Bronchial epithelial cell (primary cell): ENCODE data around the gene UBTD1. TPM values are rescaled to one million over a fixed set of nuclear protein-coding genes. Genes with fewer than 3 reads are reported as not detected.
A peak's percentile ranks its signal among the peaks of the same experiment; 100 is the strongest.
"Not testable (repeated sequence)": the region's sequence is repeated elsewhere in the genome, so short reads cannot be mapped to it uniquely, and the experiment has no call there.

ENCODE experiments used
- DNase-seq: peaks from one replicate; pipeline ENCODE4 v3.0.0-alpha.2; 2010; ENCODE audit warnings: low read depth
- FAIRE-seq: peaks from 2 replicates; lab custom pipeline; 2011; peaks lifted over from hg19 to GRCh38; lab: Jason Lieb, UNC
- H3K27me3 ChIP-seq: 2 replicates; pipeline ENCODE4 v1.5.1; 2011; ENCODE audit warnings: low read length; ENCODE audit not compliant: control insufficient read depth, insufficient read depth
- H3K36me3 ChIP-seq: 2 replicates; pipeline ENCODE4 v1.5.1; 2011; ENCODE audit warnings: low read length; ENCODE audit not compliant: control insufficient read depth, insufficient read depth
- H3K4me3 ChIP-seq: 2 replicates; pipeline ENCODE4 v1.5.1; 2011; ENCODE audit warnings: mild to moderate bottlenecking, low read depth, low read length, control low read depth
- CTCF ChIP-seq: IDR thresholded peaks from 2 replicates; pipeline ENCODE4 v1.5.1; 2011; ENCODE audit warnings: mild to moderate bottlenecking, moderate library complexity, low read length, control low read depth, inconsistent platforms; ENCODE audit not compliant: insufficient read depth, severe bottlenecking
- total RNA-seq: library from RNA; depleted of rRNA; stranded (reverse); fragments of >200 nt; gene quantifications from 2 replicates; pipeline ENCODE4 v1.2.1, GENCODE V29; 2014

The UBTD1 gene
- total RNA-seq, 1 donor from 2014 or later: 11.1 TPM

DNA sequence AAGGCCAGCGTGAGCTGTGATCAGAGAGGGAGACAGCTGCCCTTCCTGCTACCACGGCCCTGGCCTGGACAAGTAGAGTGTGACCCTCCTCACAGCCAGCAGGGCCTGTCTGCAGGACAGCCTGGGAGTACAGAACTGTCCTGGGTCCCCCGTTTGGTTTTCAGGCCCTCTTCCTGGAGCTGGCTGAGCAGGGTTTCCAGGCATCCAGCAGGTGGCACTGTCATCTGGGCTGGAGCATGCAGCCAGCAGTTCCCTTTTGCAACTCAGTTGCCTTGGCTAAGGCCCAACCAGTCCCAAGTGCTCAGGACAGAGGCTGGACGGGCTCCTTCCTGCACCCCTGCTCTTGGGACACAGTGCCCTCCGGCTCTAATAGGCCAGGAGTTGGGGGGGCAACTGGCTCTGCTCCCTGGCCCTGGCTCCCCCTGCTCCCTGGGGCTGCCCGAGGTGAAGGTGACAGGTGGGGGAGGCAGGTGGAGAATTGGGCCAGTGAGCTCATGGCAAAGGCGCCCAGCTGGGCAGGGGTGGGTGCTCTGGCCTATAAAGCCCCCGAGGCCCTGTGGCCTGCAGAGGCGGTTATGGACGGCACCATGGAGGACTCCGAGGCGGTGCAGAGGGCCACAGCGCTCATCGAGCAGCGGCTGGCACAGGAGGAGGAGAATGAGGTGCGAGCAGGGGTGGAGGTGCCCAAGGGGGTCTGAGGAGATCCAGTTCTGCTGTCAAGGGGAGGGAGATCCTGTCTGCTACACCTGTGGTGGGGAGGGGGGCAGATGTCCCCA is 73.7 kb downstream of the UBTD1 start, which contains the start of gene ANKRD2:
TSS of gene ANKRD2 (plus strand) at position 566 of the 776 bp plus-strand sequence. CDS start at position 576, 10 bp downstream.
- peak; percentile 99 for TF ChIP-seq CTCF
- peak; percentile 77 for DNase-seq
- peaks cover 3% of the 10 kb centered on the region for H3K36me3 ChIP-seq
- H3K27me3 ChIP-seq: no peaks in the 10 kb centered on the region
- no peak within 1 kb of the TSS for H3K4me3 ChIP-seq
- FAIRE-seq: no peak

DNA sequence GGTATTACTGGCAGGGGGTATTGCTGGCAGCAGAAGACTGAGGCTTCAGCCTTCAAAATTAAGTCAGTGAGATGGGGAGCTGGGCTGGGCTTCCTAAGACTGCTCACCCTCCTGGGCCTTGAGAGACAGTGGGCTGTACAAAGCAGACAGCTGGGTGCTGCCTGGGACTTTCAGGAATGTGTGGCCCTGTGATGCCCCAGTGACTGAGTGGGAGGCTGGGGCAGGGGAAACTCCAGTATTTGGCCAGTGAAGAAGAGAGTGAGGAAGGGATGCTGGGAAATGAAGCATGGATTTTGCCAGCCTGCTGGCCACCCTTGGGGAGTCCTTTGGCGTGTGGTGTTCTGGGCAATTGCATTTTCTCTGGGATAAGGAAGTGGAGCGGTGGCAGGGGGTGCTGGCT is 74.3 kb downstream of the UBTD1 start:
- FAIRE-seq: no peak

DNA sequence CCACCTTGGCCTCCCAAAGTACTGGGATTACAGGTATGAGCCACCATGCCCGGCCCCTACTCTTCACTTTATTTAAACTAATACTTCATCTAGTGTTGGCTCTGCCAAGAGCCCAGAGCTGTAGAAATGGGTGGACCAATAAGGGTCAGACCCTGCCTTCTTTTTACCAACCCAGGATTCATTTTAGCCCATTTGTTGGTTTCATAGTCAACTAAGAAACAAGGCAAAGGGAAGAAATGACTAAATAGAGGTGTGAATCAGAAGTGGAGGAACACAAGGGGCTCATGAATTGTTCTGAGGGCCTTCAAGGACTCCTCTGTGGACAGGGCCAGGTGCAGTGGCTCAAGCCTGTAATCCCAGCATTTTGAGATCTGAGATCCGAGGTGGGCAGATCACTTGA is 74.9 kb downstream of the UBTD1 start:
- no peak overlapping the region for H3K4me3 ChIP-seq
- FAIRE-seq: no peak

More for the DNA sequence above, 74.3 kb downstream of the UBTD1 start:
- Histone ChIP-seq H3K4me3 (no peak overlapping the region), H3K36me3 (peaks cover 2% of the 10 kb centered on the region), H3K27me3 (no peaks in the 10 kb centered on the region)
- no peak for TF ChIP-seq CTCF
- DNase-seq: no peak

DNA sequence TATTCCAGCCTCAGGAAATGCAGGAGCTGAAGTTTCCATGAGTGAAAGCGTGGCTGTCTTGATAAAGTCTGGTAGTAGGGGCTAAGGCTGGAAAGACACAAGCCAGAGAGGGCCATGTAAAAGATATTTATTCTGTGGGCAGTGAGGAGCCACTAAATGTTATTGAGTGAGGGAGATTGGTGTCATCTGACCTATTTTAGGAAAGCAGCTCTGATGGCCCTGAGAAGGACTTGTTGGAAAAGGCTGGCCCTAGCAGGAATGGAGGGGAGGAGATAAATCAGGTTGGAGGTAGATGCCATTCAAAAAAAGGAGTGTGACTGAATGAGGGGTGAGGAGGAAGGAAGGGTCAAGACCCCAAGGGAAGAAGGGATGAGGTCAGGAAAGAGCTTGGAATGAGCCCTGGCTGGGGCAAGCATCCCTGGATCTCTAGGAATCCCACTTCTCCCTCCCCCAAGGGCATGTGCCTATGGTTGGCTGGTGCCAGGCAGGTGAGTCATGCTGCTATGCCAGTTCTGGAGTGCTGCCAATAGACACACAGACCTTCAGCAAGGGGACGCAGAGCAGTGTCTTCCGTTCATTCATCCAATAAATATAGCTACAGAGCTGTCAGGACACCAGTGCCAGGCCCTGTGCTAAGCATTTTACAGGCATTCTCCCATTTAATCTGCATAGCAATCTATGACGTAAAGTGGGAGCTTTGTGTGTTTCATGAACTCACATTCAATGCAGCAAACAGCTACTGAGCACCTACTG is 75.8 kb downstream of the UBTD1 start:
- peaks cover 2% of the 10 kb centered on the region for H3K36me3 ChIP-seq
- DNase-seq: peak; percentile 89
- peak; percentile 97 for FAIRE-seq
- no peak overlapping the region for H3K4me3 ChIP-seq
- no peak for TF ChIP-seq CTCF
- H3K27me3 ChIP-seq: no peaks in the 10 kb centered on the region

More for the DNA sequence above, 74.9 kb downstream of the UBTD1 start:
- Histone ChIP-seq H3K36me3 (peaks cover 2% of the 10 kb centered on the region), H3K27me3 (no peaks in the 10 kb centered on the region)
- no peak for TF ChIP-seq CTCF
- DNase-seq: no peak

DNA sequence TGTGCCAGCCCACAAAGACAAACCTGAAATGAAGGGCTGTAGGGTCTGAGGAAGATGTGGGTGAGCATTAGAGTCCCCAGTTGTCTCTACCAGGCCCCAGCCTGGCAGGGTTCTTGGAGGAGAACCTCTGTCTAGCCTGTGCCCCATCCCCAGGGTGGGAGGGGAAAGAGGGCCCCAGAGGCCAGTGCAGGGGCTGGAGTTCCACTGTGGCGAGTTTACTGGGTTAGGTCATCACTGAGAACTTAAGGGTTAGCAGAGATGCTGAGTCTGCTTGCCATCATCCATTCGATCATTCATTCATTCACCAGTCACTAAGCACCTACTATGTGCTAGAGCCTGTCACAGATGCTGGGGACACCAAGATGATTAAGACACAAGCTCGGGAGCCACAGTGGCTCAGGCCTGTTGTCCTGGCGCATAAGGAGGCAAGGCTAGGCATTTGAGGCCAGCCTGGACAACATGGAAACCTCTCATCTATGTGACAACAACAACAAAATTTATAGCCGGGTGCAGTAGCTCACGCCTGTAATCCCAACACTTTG is 76.5 kb downstream of the UBTD1 start:
- DNase-seq (no peak), FAIRE-seq (no peak)
- no peaks in the 10 kb centered on the region for H3K27me3 ChIP-seq
- H3K4me3 ChIP-seq: no peak overlapping the region
- peaks cover under 1% of the 10 kb centered on the region for H3K36me3 ChIP-seq
- no peak for TF ChIP-seq CTCF

- FAIRE-seq, H3K4me3 ChIP-seq, H3K36me3 ChIP-seq, DNase-seq, H3K27me3 ChIP-seq: not testable (repeated sequence)
Measured at GRCh38 chr10:97576487-97576886, 77.8 kb downstream of the UBTD1 start.
